Measurements from ENCODE around the gene TBC1D21.
A peak's percentile ranks its signal among the peaks of the same experiment; 100 is the strongest.
"Not testable (repeated sequence)": the region's sequence is repeated elsewhere in the genome, so short reads cannot be mapped to it uniquely, and the experiment has no call there.

TBC1D21 gene

DNA sequence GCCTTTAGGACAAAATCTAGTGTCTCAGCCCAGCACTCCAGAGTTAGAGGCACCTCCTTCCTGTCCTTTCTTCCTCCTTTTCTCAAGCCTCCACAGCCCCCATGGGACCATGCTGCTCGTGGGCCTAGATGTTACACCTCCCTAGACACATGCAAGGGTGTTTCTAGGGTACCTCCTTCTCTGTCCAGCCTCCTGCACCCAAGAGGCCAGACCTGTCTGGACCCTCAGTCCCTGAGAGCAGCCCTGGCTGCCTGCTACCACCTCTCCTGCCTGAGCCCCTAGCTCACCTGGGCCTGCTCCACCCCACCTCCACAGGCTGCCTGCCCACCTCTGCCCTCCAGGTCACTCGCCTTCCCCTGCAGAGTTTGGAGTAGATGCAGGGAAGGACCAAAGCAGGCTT, 58.1 kb downstream of the TBC1D21 start:
- no peak for DNase-seq

DNA sequence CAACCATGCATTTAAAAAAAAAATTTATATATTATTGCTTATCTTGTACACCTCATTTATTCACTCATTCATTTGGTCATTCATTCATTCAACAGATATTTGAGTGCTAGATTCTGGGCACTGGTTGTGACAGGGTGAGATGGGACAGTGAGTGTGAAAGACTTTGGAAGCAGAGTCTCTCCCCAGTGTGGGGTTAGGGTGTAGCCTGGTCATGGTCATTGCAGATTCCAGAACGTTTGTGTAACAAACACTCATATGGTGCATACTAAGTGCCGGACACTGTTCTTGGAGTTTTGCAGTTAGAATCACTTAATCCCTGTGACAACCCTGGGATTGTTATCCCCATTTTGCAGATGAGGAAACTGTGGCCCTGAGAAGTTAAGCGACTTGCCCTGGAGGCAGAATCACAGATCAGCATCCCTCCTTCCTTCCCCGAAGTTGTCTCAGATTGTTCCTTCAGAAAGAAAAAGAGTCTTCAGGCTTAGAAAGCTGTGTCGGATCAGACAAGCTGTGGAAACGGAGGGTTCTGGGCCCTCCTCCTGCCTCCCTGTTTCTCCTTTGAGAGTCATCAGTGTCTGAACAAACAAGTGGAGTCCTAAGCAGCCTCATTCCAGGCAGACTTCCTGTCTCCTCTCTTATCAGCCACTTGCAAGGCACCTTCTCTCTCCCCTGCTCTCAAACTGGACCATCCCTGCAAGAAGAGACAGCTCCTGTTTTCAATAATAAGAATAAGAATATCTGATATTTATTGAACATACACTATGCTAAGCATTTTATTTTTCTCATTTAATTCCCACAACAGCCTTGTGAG, 59.2 kb downstream of the TBC1D21 start:
- DNase-seq, result no peak

DNA sequence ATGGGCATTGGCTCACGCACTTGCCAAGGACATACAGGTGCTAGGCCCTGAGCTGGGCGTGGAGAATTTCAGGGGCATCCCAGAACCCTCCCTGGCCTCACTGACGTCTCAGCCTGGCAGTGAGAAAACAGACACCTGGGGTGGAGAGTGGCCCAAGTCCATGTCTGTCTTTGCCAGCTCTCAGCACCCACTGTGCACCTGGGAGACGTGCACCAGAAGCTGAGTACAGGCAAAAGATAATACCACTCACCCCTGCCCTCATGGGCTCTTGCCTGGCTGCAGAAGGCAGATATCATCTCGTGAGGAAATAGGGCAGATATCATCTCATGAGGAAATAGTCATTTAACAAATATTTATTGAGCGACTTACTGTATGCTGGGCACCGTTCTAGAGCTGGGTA, 60.9 kb downstream of the TBC1D21 start:
- DNase-seq, result no peak

DNA sequence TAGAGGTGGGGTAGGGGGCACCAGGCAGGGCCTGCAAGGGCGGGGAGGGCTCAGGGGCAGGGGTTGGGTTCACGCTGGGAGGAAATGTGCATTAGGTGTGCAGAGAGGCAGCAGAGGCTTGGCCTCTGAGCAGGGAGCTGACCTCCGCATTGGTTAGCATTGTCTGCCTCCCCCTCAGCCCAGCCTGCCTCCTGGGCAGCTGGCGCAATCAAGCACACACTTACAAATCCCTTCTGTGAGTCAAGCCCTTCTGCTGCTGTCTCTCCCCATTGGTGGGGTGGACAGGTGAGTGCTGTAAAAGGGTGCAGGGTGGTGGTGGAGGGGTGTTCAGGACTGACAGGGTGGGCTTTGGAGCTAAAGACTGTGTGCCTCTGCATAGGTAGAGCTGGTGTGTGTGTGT, 62.2 kb downstream of the TBC1D21 start:
- DNase-seq, result no peak

DNA sequence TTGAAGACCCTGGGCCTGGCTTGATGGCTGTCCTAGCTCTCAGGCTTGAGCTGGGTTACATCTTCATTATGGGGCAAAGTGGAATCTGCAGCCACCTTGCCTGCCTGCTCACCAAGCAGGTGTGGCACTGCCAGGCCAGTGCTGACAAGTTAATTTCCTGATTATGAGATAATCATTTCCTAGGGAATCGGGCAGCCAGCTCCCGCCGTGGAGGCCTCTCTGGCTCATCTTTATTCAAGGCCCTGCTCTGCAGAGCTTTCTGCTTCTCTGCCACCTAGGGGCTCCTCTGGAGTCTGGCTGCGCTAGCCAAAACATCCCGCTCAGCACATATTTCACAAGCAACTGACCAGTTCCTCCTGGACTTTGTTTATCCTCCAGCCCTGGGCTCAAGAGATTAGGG, 62.8 kb downstream of the TBC1D21 start:
- peak; percentile 35 for DNase-seq

DNA sequence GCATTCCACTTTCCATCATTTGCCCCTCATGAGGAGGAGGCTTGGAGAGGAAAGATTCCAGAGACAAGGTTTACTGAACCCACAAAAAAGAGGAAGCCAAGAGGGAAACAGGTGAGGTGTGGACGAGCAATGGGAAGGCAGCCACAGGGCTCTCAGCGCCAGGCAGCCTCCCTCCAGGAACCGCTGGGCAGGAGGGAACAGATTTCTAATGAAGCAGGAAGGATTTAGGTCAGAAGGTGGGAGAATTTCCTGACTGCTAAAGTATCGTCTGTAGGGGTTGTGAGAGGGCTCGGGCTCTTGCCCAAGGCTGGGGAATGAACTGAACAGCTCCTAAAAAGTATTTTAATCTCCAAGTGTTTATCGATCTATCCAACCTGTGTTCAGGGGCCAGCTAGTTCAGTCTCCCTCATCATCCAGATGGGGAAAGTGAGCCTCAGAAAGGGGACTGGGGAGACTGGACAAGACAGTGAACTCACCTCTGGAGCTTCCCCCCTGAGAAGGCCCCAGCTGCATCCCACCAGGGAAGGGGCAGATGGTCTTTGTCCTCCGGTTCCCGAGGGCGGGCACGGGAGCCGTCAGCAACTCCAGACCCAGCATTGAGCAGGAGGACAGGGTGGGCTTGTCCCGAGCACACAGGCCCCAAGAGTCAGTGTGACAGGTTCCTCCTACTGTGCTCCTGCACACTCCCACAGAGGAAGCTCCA, 63.4 kb downstream of the TBC1D21 start:
- DNase-seq, result no peak

DNA sequence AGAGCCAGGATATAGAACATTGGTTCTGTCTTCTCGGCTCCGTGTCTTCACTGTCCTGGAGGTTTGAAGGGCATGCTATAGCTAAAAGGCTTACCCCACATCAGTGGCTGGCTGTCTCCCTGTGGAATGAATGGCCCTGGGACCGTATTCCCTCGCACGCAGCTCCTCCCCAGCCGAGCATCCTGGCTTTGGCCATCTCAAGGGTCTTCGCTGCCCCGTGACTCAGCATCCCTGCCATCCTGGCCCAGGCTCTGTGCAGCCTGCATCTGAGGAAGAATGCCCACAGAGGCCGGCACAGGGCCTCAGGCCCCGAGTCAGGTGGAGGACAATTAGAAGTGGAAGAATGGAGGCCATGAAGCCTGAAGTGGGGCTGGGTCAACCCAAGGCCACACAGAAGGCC, 63.9 kb downstream of the TBC1D21 start:
- no peak for DNase-seq

DNA sequence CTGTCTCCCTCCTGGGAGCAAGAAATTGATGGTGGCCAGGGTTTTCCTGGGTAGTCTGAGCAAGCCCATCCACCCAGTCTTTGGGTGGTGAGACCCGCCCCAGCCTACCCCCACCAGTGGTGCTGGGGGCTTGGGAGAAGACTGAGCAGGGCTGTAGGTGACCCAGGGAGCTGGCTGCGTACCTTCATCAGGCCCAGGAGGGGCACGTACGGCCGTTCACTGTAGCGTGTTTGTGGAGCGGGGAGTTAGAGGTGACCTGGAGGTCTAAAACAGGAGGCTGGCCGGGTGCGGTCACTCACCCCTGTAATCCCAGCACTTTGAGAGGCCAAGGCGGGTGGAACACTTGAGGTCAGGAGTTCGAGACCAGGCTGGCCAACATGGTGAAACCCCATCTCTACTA, 64.4 kb downstream of the TBC1D21 start:
- DNase-seq, result no peak

DNA sequence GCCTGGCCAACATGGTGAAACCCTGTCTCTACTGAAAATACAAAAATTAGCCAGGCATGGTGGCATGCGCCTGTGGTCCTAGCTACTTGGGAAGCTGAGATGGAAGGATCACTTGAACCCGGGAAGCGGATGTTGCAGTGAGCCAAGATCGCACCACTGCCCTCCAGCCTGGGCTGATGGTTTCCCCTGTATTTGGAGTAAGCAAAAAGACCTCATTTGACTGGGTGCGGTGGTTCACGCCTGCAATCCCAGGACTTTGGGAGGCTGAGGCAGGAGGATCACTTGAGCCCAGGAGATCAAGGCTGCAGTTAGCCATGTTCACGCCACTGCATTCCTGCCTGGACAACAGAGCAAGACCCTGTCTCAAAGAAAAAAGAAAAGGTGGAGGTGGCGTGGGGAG, 65.2 kb downstream of the TBC1D21 start:
- not testable (repeated sequence) for DNase-seq
